DMS79 treated with DMSO at 0.1 percent for 48 hours (cell line): Measurements from ENCODE around the gene WEE2.
"Not testable (repeated sequence)": the region's sequence is repeated elsewhere in the genome, so short reads cannot be mapped to it uniquely, and the experiment has no call there.

Experiments
- DNase-seq: peaks from one replicate; lab custom pipeline; 2025; lab: John Stamatoyannopoulos, UW

WEE2 gene

DNA sequence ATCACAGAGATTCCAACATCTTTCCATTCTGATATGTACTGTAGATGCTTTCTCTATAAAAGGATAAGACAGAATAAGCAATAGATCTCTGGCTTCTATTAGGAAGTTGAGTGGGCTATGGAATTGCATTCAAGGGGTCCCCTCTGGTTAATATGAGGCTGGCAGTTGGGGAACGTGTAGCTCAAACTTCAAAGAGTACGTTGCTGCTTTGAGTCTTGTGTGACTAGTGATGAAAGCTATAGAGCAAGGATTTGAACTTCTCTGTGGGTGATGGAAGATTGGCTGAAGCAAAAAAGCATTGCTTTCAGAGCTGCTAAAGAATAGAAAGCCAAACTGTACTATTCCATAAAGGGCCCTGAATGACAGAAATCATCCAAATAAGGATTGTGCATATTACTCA is 6.4 kb downstream of the WEE2 start:
- no peak for DNase-seq

GRCh38 chr7:141715018-141715417 is 6.9 kb downstream of the WEE2 start:
- DNase-seq = no peak

- no peak for DNase-seq
Observed at GRCh38 chr7:141715794-141716689, 7.9 kb downstream of the WEE2 start.

GRCh38 chr7:141717450-141717849 is 9.3 kb downstream of the WEE2 start:
- no peak for DNase-seq

DNA sequence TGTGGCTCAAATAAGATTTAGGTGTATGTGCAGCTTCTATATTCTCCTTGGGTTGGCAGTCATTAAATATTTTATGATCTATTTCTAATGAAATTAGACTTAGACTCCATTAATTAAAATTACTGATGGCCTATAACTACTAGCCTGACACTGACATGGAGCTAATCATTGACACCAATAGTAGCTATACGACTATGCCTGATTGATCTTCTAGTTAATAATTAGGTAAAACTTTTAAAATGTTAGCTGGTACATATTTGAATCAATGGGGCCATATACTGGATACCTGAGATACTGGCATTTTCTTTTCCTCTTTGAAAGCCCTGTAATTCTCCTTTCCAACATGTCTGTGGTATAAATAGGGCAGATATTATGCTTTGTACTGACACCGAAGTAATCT is 14.4 kb downstream of the WEE2 start:
- no peak for DNase-seq

- no peak for DNase-seq
Observed at GRCh38 chr7:141729020-141729419, 20.9 kb downstream of the WEE2 start.

DNA sequence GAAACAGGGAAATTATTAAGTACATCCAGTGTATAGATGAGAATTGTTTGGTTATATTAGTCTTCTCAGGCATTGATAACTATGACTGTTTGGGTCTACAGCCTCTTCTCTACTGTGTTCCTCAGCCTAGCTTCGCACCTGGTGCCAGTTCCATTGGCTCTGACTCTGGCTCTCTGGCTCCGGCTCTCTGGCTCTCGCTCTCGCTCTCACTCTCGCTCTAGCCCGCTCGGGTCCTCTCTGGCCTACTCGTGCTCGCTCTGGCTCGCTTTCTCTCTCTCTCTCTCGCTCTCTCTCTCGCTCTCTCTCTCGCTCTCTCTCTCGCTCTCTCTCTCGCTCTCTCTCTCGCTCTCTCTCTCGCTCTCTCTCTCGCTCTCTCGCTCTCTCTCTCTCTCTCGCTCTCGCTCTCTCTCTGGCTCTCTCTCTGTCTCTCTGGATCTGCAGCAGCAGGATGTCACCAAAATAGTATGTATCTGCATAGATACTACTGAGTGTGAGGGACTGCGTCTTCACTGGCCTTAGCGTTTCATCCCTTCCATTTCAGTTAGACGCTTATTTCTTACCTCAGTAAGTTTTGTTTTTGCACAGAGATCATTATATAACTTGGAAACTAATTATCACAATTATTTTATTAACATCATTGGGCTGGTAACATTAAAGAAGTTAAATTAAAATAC is 23.5 kb downstream of the WEE2 start:
- no peak for DNase-seq

DNA sequence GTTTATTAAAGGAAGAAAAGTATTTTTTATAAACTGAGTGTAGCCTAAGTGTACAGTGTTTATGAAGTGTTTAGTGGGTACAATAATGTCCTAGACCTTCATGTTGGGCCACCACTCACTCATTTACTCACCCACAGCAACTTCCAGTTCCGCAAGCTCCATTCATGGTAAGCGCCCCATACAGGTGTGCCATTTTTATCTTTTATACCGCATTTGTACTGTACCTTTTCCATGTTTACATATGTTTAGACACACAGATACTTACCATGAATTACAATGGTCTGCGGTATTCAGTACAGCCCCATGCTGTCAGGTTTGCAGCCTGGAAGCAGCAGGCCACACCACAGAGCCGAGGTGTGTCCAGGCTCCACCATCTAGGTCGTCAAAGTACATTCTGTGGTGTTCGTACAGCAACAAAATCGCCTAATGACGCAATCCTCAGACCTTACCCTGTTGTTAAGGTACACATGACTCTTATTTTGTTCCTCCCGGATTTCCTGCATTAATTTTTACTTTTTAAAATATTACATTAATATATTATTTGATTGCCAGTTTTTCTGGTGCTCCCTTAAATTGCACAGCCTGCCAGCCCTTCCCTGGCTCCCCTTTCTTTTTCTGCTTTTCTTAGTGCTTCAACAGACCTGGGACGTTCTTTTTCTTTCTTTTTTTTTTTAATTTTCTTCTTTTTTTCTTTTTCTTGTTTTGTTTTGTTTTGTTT is 29.1 kb downstream of the WEE2 start:
- DNase-seq = peak; percentile 44

DNA sequence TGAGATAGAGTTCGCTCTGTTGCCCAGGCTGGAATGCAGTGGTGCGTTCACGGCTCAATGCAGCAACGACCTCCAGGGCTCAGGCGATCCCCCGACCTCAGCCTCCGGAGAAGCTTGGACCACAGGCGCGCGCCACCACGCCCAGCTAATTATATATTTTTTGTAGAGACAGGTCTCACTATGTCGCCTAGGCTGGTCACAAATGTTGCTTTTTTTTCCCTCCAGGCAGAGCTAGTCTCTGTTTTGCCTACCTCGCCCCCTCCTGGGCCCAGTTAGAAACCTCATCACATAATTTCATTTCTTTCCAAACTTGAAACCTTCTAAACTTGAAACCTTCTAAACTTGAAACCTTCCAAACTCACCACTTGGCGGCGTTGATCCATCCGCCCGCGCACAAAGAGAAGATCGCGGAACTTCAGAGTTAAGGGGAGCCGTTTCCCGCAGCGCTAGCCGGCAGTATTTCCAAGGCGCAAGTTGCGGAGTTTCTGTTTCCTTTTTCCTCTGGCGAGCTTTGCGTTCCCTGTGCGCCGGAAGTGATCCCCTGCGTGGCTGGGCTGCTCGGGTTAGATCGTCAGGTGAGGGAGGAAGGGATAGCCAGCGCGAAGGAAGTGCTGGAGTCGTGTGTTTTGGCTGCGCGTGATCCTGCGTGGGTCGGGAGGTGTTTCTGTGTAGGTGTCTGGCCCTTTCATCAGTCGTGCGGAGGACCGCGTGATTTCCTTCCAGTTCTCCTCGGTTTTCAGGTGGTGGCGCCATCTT is 29.9 kb downstream of the WEE2 start, which contains the start of gene SSBP1:
Gene SSBP1, plus strand, starts transcription at position 523 of the 756 bp plus-strand sequence. CDS start 809 bp downstream, outside the sequence.
- DNase-seq = peak; percentile 97

- no peak for DNase-seq
Observed at GRCh38 chr7:141738592-141739013, 30.4 kb downstream of the WEE2 start.

DNA sequence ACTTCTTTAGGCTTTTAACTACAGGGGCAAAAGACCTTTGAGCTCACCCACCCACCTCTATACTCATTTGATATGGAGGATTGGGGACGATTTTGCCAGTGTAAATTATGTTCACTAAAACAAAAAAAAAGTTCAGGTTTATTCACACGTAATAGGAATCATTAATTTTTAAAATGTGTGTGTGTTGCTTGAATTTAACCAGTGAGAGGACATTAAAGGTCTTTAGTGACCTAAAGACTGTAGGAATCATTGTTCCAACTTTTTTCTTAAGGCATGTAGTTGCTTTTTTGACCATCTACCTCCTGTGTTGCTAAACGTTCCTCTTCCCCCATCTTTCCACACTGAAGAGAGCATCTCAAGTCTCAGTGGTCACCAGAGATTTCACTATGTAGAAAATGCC is 31.1 kb downstream of the WEE2 start:
- no peak for DNase-seq

GRCh38 chr7:141742229-141742628 is 34.1 kb downstream of the WEE2 start:
- no peak for DNase-seq

- DNase-seq = no peak
Observed at GRCh38 chr7:141744131-141744530, 36.0 kb downstream of the WEE2 start.

DNA sequence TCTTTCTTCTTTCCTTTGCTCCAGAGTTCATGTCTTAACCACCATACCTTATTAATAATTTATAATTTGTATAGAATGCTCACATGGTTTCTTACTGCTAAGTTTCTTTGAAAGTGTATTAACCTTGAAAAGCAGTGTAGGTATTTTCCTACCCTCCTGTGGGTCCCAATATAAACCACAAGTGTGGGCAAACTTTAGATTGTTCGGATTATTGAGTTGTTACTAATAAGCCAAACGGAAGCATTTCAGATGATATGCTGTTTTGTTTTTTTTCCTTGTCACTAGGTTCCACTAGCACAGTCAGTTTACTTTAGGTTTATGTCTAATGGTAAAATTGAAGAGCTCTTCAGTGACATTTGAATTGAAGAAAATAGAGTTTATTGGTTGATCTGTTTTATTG is 40.2 kb downstream of the WEE2 start:
- no peak for DNase-seq

- not testable (repeated sequence) for DNase-seq
Observed at GRCh38 chr7:141751904-141752303, 43.8 kb downstream of the WEE2 start.

- no peak for DNase-seq
Observed at GRCh38 chr7:141752634-141753033, 44.5 kb downstream of the WEE2 start.

DNA sequence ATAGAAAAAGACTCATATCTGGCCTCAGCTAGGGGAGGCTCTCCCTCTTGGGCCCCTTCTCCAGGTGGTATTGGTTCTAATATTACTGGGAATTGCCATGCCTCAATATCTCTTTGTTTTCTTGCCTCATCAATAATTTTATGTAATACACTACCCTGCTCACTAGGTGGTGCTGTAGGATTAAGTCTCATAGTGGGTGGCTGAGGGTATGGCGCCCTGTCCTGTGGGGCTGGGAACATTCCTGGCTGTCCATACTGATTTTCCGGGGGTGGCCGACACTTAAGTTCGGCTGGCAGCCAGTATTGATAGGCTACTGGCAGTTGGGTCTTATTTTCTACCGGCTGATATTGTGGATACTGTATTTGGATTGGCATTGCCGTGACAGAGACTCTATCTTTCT is 46.8 kb downstream of the WEE2 start:
- DNase-seq = no peak

- DNase-seq = no peak
Observed at GRCh38 chr7:141763797-141764196, 55.6 kb downstream of the WEE2 start, which contains the start of gene TAS2R3. Gene TAS2R3, plus strand, starts transcription at chr7:141764097. Its CDS starts 62 bp downstream, at chr7:141764159.

DNA sequence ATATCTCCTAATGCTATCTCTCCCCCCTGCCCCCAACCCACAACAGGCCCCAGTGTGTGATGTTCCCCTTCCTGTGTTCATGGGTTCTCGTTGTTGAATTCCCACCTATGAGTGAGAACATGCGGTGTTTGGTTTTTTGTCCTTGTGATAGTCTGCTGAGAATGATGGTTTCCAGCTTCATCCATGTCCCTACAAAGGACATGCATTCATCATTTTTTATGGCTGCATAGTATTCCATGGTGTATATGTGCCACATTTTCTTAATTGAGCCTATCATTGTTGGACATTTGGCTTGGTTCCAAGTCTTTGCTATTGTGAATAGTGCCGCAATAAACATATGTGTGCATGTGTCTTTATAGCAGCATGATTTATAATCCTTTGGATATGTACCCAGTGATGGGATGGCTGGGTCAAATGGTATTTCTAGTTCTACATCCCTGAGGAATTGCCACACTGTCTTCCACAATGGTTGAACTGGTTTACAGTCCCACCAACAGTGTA is 62.0 kb downstream of the WEE2 start:
- not testable (repeated sequence) for DNase-seq

DNA sequence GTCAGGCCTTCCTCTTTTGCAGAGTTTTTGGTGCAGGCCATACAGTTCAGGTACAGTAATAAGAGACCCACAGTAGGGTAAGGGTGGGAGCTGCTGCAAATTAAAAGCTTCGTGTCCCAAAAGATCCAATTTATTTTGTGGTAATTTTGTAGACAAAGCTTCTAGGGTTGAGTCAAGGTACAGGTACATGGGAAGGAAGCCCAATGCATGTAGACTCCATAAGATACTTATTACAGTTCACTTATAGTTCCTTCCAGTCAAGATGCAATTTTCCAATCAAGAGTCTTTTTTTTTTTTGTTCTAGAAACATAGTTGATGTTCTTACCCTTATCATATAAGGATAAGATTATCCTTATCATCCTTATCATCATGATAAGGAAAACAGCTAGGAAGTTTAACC is 68.2 kb downstream of the WEE2 start, which contains the start of gene TAS2R4:
Gene TAS2R4, plus strand, starts transcription at position 301 of the 400 bp plus-strand sequence. CDS start 1,815 bp downstream, outside the sequence.
- no peak for DNase-seq
